Globus pallidus (tissue), 1 donor: Measurements from ENCODE around the gene ST6GAL1.

Source experiments
- DNase-seq: peaks from one replicate; pipeline ENCODE4 v3.0.0-alpha.2; 2015; ENCODE audit warnings: low spot score

Gene ST6GAL1

DNA sequence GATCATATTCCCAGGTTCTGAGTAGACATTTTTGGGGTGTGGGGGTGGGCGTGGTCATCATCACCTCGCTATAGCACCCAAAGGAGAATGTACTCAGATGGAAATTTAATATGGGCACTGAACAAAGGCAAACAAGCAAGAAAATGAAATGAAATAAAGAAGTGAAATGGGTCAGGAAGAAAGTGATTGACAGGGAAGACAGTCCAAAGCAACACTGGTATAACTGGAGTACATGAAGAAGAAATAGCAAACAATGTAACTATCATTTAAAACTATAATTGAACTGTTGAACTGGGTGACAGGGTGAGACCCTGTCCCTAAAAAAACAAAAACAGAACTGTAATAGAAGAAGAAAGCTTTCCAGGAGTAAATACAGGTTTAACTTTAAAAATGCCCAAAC, 184.2 kb downstream of the ST6GAL1 start:
- DNase-seq, result no peak

DNA sequence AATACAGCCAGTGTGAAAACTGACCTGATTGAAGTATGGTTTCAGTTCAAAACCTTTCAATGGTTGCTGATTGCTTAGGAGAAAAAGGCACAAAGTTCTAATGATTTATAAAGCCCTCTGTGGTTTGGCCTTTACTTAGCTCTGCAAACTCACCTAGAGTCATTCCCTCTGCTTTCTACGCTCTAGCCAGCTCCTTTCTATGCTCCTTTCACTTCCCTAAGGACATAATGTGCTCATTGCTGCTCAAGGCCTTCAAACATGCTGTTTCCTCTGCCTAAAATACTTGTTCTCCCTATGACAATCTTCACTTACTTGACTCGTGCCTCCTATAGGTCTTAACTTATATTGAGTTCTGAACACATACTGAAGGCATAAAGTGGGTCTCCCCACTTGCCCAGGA, 190.0 kb downstream of the ST6GAL1 start:
- no peak for DNase-seq

DNA sequence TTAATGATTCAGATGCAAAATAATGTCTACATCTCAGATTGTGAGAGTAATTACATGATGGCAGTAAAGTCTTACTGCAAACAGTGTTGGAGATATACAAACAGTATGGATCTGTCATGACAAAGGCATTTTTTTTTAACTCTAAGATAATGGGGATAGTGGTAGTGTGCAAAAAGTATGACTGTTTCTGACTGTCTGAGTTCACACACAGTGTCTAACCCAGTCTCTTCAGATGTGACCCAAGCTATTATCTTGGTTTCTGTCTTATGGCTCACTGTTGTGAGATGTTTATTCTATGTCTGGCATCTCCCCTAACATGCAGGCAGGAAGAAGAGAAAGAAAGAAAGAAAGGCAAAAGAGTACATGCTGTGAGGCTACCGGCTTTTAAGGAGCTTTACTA, 191.9 kb downstream of the ST6GAL1 start:
- no peak for DNase-seq

DNA sequence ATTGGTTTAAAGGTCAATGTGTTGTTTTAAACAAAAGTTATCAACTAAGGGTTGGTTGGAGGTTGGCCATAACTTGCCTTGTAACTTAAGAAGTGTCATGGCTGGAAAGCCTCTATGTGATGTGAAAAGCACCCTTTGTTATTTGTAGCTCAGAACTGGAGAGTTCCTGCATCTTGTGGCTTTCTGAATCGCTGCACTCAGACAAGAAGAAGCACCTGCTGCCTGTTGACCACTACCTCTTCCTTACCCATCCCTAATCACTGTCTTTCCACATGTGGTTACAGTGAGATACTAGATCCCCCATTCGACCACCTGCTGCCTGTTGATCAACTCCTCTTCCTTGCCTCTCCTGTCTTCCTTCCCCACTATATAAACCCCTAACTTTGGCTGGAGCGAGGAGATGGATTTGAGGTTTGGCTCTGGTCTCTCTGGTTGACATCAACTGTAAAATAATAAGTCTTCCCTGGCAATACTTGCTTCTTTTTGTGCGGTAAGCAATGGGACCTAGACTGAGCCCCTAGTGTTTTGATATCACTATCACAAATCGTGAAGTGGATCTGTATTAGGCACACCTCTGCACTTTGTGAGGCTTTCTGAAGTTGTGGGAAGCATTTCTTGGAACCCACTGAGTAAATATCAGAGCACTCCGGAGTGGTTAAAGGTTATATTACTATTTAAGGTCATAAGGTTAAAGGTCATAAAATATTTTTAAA, 195.1 kb downstream of the ST6GAL1 start:
- no peak for DNase-seq
